ENCODE results near the gene XAF1. TPM values are rescaled to one million over a fixed set of nuclear protein-coding genes. Genes with fewer than 3 reads are reported as not detected.
"Not testable (repeated sequence)": the region's sequence is repeated elsewhere in the genome, so short reads cannot be mapped to it uniquely, and the experiment has no call there.

XAF1 gene
- total and polyA plus RNA-seq, 9 donors = 33.3 to 111 (median 81.4) TPM

GRCh38 chr17:6800422-6801027, 44.7 kb downstream of the XAF1 start:
- no peak for DNase-seq
- H3K27ac ChIP-seq = no peak overlapping the region
- no peak for TF ChIP-seq CTCF (IDR thresholded peaks at IDR 0.05)
- no peak for TF ChIP-seq EP300 (IDR thresholded peaks at IDR 0.05)
- no peak for TF ChIP-seq POLR2A (IDR thresholded peaks at IDR 0.05)
- WGBS, 3 donors = 79 to 85% (median 83%) methylated on average over 13 of the region's 13 CpGs
- H3K27me3 ChIP-seq = no peaks in the 10 kb centered on the region
- intact Hi-C loops (cut with DNase I) = no loop called here
- H3K4me3 ChIP-seq = no peak overlapping the region
- H3K9me3 ChIP-seq = no peaks in the 10 kb centered on the region
- no peaks in the 10 kb centered on the region for H3K4me1 ChIP-seq (ENCODE audit: insufficient read depth)
- no peaks in the 10 kb centered on the region for H3K36me3 ChIP-seq

- no peak for DNase-seq
- Histone ChIP-seq H3K4me1 (ENCODE audit: insufficient read depth) (no peaks in the 10 kb centered on the region), H3K27me3 (no peaks in the 10 kb centered on the region), H3K9me3 (no peaks in the 10 kb centered on the region), H3K27ac (no peak overlapping the region), H3K36me3 (no peaks in the 10 kb centered on the region), H3K4me3 (no peak overlapping the region)
- intact Hi-C loops (cut with DNase I) = no loop called here
- TF ChIP-seq EP300 (IDR thresholded peaks at IDR 0.05) (no peak), POLR2A (IDR thresholded peaks at IDR 0.05) (no peak), CTCF (IDR thresholded peaks at IDR 0.05) (no peak)
- 77 to 88% (median 79%) methylated on average over 9 of the region's 9 CpGs for WGBS, 3 donors
Measured at GRCh38 chr17:6811510-6811909, 55.7 kb downstream of the XAF1 start.

GRCh38 chr17:6812295-6812694, 56.4 kb downstream of the XAF1 start:
- no peak for DNase-seq
- 40 to 57% (median 50%) methylated on average over 9 of the region's 9 CpGs for WGBS, 3 donors
- Histone ChIP-seq H3K4me3 (no peak overlapping the region), H3K36me3 (no peaks in the 10 kb centered on the region), H3K9me3 (no peaks in the 10 kb centered on the region), H3K27ac (no peak overlapping the region), H3K27me3 (no peaks in the 10 kb centered on the region), H3K4me1 (ENCODE audit: insufficient read depth) (no peaks in the 10 kb centered on the region)
- TF ChIP-seq CTCF (IDR thresholded peaks at IDR 0.05) (no peak), POLR2A (IDR thresholded peaks at IDR 0.05) (no peak), EP300 (IDR thresholded peaks at IDR 0.05) (no peak)
- intact Hi-C loops (cut with DNase I) = no loop called here

- 80 to 83% (median 82%) methylated on average over 10 of the region's 10 CpGs for WGBS, 3 donors
- TF ChIP-seq CTCF (IDR thresholded peaks at IDR 0.05) = no peak
- H3K27me3 ChIP-seq = no peaks in the 10 kb centered on the region
- DNase-seq = no peak
- no peak overlapping the region for H3K4me3 ChIP-seq
- H3K4me1 ChIP-seq (ENCODE audit: insufficient read depth) = no peaks in the 10 kb centered on the region
- H3K9me3 ChIP-seq = no peaks in the 10 kb centered on the region
- H3K36me3 ChIP-seq = no peaks in the 10 kb centered on the region
- intact Hi-C loops (cut with DNase I) = no loop called here
- no peak overlapping the region for H3K27ac ChIP-seq
Measured at GRCh38 chr17:6815775-6816174, 59.9 kb downstream of the XAF1 start.

- intact Hi-C loops (cut with DNase I); DNase-seq; H3K4me3 ChIP-seq; H3K27ac ChIP-seq; H3K4me1 ChIP-seq (ENCODE audit: insufficient read depth); H3K9me3 ChIP-seq; H3K36me3 ChIP-seq; H3K27me3 ChIP-seq: not testable (repeated sequence)
- 71 to 90% (median 79%) methylated on average over 3 of the region's 3 CpGs for WGBS, 3 donors
Measured at GRCh38 chr17:6816368-6816767, 60.5 kb downstream of the XAF1 start.
